Activated effector memory CD4-positive, alpha-beta T cell treated with Interleukin-2 at 50 U/mL for 16 hours (primary cell): Measurements from ENCODE around the gene TMCO2.

Experiments
- DNase-seq: peaks from one replicate; pipeline ENCODE4 v3.0.0-alpha.2; 2020

The TMCO2 gene

GRCh38 chr1:40258445-40258769, 10.7 kb downstream of the TMCO2 start:
- DNase-seq, result no peak

- DNase-seq, result no peak
Measured at GRCh38 chr1:40264354-40264781, 16.6 kb downstream of the TMCO2 start.

DNA sequence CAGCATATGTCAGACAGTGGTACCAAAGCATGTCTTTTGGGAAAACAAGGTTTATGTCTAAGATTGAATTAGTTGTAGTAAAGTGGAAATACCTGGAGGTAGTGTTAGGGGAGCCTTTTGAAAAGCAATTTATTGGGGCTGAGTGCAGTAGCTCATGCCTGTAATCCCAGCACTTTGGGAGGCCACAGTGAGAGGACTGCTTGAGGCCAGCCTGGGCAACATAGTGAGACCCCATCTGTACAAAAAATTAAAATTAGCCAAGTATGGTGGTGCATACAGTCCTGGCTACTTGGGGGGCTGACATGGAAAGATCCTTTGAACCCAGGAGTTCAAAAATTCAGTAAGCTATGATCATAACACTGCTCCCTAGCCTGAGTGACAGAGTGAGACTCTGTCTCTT, 17.6 kb downstream of the TMCO2 start:
- no peak for DNase-seq

DNA sequence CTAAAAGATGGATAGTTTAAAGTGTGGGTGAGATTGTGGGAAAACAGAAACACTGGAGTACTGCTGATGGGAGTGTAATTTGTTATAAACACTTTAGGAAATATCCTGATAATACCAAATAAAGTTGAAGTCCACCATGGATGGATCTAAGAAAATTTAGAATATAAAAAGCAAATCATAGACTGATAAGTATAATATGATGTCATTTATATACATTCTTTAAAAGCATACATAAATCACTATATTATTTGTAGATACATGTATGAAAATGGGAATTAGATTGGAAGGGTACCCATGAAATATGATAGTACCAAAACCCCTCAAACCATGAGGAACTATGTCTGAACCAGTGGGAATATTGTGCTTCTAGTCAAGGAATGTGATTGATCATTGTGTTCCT, 18.2 kb downstream of the TMCO2 start:
- no peak for DNase-seq

DNA sequence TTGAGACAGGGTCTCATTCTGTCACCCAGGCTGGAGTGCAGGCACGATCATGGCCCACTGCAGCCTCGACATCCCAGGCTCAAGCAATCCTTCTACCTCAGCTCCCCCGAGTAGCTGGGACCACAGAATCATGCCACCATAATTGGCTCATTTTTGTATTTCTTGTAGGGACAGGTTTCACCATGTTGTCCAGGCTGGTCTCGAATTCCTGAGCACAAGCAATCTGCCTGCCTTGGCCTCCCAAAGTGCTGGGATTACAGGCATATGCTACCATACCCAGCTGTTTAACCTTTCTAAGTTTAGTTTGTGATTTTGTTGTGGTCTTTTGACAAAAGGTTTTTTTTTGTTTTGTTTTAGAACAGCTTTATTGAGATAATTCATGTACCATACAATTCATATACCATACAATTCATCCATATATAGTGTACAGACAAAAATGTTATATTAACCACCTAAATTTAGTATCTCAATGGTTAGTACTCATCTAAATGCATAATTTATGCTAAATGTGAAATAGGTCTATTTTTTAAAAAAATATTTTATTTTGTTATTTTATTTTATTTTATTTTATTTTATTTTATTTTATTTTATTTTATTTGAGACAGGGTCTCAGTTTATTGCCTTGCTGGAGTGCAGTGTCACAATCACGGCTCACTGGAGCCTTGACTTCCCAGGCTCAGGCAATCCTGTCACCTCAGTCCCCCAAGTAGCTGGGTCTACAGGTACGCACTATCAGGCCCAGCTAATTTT, 19.2 kb downstream of the TMCO2 start:
- no peak for DNase-seq

GRCh38 chr1:40267767-40268187, 20.0 kb downstream of the TMCO2 start:
- no peak for DNase-seq

- no peak for DNase-seq
Measured at GRCh38 chr1:40268211-40268610, 20.5 kb downstream of the TMCO2 start.

- no peak for DNase-seq
Measured at GRCh38 chr1:40270152-40270834, 22.6 kb downstream of the TMCO2 start.

GRCh38 chr1:40272653-40273213, 25.0 kb downstream of the TMCO2 start:
- DNase-seq, result no peak

- no peak for DNase-seq
Measured at GRCh38 chr1:40273547-40274166, 25.9 kb downstream of the TMCO2 start.

DNA sequence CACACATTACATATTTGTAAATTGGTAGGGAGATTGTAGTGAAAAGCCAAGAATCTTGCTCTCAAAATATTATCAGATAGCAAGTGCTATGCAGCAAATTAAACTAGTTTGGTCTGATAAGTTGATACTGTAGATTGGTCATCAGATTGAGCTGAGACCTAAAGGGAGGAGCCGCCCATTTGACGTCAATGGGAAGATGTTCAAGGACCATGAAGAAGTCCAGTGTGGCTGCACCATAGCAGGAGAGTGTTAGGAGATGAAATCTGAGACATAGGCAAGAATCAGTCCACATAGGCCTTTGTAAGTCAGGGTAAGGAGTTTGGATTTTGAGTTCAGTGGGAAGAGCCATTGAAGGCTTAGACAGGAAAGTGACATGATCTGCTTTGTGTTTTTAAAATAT, 26.6 kb downstream of the TMCO2 start:
- DNase-seq, result no peak

GRCh38 chr1:40276122-40276521, 28.4 kb downstream of the TMCO2 start:
- DNase-seq, result no peak

DNA sequence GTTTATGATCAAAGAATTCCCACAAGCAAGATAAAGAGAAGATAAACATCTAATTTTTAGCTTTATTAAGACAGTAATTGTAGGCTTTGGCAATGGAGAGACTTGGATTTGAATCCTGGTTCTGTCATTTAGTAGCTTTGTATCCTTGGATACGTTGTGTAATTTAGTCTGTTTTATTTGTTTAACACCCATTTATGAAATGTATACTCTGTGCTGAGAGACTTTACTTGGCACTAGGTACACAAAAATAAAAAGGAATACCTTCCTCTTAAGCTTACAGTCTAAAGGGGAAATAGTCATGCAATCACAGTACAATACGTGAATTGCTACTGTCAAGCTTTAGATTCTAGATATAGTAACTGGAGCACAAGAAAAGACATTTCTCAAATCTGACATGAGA, 34.1 kb downstream of the TMCO2 start:
- DNase-seq, result no peak

GRCh38 chr1:40291293-40291692, 43.6 kb downstream of the TMCO2 start:
- DNase-seq, result no peak

- no peak for DNase-seq
Measured at GRCh38 chr1:40299366-40300248, 51.9 kb downstream of the TMCO2 start.

GRCh38 chr1:40300249-40300567, 52.5 kb downstream of the TMCO2 start:
- DNase-seq, result no peak

- DNase-seq, result no peak
Measured at GRCh38 chr1:40300651-40301050, 52.9 kb downstream of the TMCO2 start.

DNA sequence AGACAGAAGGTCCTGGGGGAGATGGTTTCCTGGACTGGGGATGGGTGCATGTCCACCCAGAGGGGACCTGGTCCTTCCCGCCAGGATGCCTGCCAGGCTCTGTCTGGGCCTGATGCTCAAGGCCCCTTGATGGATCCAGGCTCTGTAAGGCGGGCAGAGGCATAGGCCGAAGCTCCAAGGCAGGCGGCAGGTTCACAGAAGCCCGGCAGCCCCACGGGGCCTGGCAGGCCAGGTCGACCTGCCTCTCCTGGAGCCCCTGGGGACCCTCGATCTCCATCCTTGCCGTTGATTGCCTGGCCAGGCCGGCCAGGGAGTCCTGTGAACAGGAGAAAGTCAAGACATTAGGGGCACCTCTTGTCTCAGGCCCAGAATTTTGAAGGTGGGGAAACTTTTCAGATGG, 53.3 kb downstream of the TMCO2 start:
- DNase-seq, result no peak
